GM08714 (cell line): ENCODE measurements around the gene P2RY4.
"Not testable (repeated sequence)": the region's sequence is repeated elsewhere in the genome, so short reads cannot be mapped to it uniquely, and the experiment has no call there.

Experiments used
- H3K4me3 ChIP-seq: fragments of 200-500 bp; sonication (Bioruptor generic); 2 replicates; pipeline ENCODE4 v1.5.1; 2014; ENCODE audit warnings: mild to moderate bottlenecking, low read length, inconsistent platforms
- ZNF274 ChIP-seq: IDR thresholded peaks from 2 replicates; pipeline ENCODE4 v1.6.1; 2012; ENCODE audit warnings: mild to moderate bottlenecking, low read depth, low read length

P2RY4 gene

GRCh38 chrX:70260104-70260503 lies at the start of gene P2RY4:
Gene P2RY4, minus strand, starts transcription at chrX:70260204. Its CDS starts 580 bp downstream, at chrX:70259624.
- no peak for TF ChIP-seq ZNF274
- no peak within 1 kb of the TSS for H3K4me3 ChIP-seq

DNA sequence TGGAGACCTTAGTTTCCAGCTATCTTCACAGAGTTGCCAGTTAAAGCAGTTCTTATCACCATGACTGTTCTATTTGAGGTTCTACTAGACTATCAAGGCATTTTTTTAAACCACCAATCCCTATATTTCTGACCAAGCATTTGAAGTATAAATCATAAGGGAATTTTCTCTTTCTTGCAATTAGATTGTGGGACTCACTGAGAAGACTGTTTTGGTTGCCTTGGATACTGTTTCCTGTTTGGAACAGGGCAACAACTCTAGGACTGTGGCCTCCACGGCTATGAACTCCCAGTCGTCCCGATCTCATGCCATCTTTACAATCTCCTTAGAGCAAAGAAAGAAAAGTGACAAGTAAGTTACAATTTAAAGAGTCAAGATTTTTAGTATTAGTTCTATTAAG lies 41.7 kb upstream of the P2RY4 start:
- no peak for TF ChIP-seq ZNF274
- H3K4me3 ChIP-seq: no peak overlapping the region

- no peak for TF ChIP-seq ZNF274
- H3K4me3 ChIP-seq: no peak overlapping the region
Observed at GRCh38 chrX:70293621-70294020, 33.6 kb upstream of the P2RY4 start.

- H3K4me3 ChIP-seq: no peak overlapping the region
- TF ChIP-seq ZNF274: no peak
Observed at GRCh38 chrX:70292788-70293187, 32.8 kb upstream of the P2RY4 start.

DNA sequence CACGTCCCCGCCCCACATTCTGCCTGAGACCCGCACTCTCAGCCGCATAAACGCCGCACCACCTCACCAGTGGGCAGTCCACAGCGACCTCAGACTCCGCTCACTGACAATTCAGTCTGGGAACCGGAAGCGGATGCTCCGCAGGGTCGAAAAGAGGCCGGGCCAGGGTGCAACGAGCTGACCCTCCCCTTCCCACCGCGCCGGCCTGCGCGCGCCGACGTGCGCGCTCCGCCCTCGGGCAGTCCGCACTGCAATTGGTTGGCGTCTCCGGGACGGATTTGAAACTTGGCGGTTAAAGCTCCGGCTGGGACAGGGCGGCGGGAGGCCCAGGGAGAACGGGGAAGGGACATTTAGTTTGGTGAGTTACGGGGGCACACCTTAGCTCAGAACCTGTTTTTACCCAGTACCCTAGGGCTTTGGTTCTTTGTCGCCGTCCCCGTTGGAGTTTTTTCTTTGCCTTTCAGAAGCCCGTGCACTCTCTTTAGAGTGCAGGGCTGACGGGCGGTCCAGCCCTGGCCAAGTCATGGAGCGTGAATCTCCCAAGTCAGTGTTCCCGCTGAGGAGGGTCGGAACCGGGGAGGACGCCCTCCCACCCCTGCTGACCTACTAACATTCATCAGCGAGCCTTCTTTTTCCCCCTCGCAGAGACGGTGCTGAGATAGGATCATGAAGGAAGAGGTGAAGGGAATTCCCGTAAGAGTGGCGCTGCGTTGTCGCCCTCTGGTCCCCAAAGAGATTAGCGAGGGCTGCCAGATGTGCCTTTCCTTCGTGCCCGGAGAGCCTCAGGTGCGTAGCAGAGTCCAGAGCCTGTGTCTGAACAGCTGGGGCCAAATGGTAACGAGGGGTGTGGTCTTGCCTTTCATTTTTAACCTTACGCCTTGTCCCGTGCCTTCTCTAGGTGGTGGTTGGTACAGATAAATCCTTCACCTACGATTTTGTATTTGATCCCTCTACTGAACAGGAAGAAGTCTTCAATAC lies 30.1 kb upstream of the P2RY4 start, which contains the start of the genes KIF4A and PDZD11:
KIF4A (plus strand) TSS at position 312 of the 978 bp plus-strand sequence; CDS start at position 667, 355 bp downstream.
PDZD11 (minus strand) TSS at position 135 of the 978 bp plus-strand sequence. CDS start 586 bp downstream, outside the sequence.
- no peak for TF ChIP-seq ZNF274
- peak within 1 kb of the TSS; percentile 61 for H3K4me3 ChIP-seq

DNA sequence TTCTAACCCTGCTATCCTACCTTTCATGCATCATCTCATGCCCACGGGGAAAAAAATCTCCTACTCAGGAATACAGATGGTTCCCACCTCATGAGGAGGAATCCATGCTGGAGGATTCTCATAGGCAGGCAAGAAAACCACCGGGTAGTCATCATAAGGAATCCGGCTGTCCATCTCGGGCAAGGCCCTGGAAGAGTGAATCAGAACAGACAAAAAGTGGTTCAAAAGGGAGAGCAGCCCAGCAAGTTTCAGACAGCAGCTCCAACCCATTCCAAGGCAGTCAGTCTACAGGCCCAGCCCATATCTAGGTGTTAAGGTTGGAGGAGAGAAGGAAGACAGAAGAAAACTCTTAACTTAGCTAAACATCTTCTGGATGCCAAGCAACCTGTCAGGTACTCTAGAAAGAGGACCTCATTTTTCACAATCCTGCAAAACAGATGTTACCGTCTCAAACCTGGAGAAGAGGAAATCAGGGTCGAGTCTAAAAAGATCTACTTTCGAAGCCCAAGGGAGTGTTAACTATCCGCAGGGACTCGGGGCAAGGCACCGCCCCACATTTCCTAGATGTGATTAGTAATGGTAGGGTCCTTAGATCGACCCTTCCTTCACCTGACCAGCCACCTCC lies 29.3 kb upstream of the P2RY4 start:
- TF ChIP-seq ZNF274: no peak
- H3K4me3 ChIP-seq: peak overlapping the region; percentile 61

- no peak within 1 kb of the TSS for H3K4me3 ChIP-seq
- TF ChIP-seq ZNF274: no peak
Observed at GRCh38 chrX:70281951-70282350, 21.9 kb upstream of the P2RY4 start, which contains the start of gene RAB41. Gene RAB41, plus strand, starts transcription at chrX:70282172. Its CDS starts 46 bp downstream, at chrX:70282218.

DNA sequence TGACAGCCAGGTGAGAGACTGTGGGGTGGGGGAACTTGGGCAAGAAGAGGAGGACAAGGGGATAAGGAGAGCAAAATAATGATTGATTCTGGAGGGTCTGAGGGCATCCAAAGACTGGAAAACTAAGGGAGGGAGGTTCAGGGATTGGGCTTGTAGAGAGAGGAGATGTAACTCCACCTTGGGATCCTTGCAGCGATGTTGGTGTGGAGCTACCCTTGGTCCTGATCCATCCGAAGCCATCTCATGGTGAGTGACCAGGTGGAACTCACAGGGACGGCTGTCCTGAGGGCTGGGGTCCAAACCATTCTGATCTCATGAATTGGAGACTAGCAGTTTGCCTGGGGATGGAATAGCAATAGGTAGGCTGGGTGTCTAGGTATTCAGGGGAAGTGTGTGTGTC lies 20.6 kb upstream of the P2RY4 start:
- TF ChIP-seq ZNF274: no peak
- H3K4me3 ChIP-seq: no peak overlapping the region

DNA sequence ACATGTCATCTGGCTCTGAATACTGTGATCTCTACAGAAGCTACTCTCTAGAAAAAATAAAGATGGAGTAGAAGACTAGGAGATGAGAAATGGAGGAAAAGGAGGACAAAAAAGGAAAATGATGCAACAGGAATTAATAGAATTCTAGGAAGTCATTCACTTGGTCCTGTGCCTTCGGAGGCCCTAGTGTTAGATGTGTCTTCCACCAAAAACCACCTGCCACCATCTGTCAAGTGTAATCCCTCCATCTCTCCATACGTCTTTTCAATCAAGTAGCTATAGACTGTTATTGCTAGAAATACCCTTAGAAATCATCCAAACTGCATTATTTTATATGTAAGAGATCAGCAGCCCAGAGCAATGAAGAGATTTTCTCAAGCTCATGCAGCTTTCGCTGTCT lies 19.1 kb upstream of the P2RY4 start:
- no peak for TF ChIP-seq ZNF274
- H3K4me3 ChIP-seq: no peak overlapping the region

DNA sequence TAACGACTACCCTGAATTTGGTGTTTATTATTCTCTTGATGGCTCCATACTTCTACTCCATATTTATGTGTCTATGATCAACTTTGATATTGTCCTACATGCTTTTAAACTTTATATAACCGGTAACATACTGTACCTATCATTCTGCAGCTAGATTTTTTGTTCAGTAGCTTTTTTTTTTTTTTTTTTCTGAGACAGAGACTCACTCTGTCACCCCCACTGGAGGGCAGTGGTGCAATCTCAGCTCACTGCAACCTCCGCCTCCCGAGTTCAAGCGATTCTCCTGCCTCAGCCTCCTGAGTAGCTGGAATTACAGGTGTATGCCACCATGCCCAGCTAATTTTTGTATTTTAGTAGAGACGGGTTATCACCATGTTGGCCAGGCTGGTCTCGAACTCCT lies 14.0 kb upstream of the P2RY4 start:
- not testable (repeated sequence) for H3K4me3 ChIP-seq

- H3K4me3 ChIP-seq: no peak within 1 kb of the TSS
- no peak for TF ChIP-seq ZNF274
Observed at GRCh38 chrX:70268034-70268433, 8.0 kb upstream of the P2RY4 start, which contains the start of gene ARR3. Gene ARR3, plus strand, starts transcription at chrX:70268334. Its CDS starts 1,052 bp downstream, at chrX:70269386.

DNA sequence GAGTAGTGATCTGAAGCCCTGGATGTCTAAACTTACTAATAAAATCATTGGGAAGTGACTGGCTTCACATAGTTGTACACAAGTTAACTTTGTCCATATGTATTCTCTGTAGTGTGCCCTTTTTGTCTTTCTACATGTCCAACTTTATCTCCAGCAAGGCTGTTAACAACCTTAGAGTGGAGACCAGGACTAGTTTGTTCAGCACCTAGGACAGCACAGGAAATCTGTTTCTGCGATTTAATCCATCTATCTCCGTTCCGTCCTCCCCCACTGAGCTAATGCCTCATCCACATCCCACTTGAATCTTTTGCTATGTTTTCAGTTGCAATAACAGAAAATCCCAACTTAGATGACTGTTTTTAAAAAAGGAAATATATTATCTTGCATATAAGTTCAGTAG lies 4.8 kb upstream of the P2RY4 start:
- no peak overlapping the region for H3K4me3 ChIP-seq
- TF ChIP-seq ZNF274: no peak

DNA sequence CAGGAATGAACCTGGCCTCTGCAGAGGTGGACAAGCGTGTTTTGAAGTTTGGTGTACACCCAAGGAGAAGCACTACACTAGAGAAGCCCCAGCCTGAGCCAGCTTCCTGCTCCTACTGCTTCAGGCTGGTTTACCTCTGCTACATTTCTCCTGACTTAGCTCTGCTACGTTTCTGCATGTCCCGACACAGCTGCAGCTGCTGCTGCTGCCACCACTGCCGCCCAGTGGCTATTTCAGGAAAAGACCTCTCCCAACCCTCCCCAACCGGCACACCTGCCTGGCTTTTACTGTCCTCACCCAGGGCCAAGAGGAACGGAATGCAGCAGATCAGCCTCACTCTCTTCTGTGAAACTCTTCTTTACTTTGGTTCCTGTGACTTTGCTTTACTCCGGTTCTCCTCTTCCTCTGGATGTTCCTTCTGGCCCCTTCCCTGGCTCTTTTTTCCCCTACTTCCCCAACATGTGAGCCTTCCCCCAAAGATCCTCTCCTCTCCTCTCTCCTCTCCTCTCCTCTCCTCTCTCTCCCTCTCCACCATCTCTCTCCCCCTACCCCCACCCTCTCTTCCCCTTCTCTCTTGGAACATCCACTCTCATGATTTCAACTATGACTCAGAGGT lies 3.1 kb upstream of the P2RY4 start:
- H3K4me3 ChIP-seq: no peak overlapping the region
- TF ChIP-seq ZNF274: no peak

DNA sequence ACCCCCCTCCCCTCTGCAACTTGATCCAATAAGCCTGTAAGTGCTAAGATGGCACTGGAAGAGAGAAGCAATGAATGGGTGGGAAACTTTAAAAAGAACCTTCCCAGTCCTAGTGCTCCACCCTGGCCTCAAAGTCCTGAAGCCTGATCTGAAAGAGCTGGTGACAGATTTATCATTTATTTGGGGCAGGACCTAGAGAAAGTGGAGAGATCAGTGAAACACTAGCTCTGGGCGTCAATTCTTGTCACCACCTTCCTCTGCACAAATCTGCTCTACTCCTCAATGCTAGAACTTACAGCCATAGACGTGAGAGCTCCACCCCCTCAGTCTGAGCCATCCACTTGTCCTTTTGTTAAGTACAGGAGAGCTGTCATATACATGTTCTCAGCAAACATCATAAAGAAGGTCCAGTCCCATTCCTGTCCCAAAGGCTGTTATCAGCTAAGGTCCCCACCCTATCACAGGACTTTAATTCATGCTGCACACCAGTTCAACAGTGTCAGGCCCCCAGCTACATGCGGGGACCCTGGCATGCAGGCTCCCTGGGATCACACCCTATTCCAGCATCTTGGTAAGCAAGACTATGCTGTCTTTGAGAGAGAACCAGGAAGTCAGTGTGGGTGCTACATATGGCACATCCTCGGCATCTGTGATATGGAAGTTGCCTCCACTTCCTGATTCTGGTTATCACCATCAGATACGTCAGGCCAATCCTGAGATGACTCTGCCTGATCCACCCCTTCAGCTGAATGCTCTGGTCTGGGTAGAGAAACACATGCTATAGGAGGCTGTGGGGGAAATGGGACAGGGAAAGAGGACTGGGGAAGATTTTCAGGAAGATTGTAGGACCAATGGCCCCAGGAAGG lies 2.3 kb downstream of the P2RY4 start:
- H3K4me3 ChIP-seq: no peak overlapping the region
- no peak for TF ChIP-seq ZNF274
